Trophoblast cell (in vitro differentiated cells and primary cell): ENCODE results near the gene PIWIL4.

Experiments
- DNase-seq, 2 donors: peaks; one replicate each; pipeline ENCODE4 v3.0.0-alpha.2; 2016
- H2AFZ ChIP-seq: 2 replicates; pipeline ENCODE4 v1.6.1; 2013; ENCODE audit warnings: low read length, moderate library complexity, mild to moderate bottlenecking; ENCODE audit not compliant: insufficient read depth, poor library complexity
- H2AK5ac ChIP-seq: 2 replicates; pipeline ENCODE4 v1.6.1; 2013; ENCODE audit warnings: mild to moderate bottlenecking, low read length
- H2BK120ac ChIP-seq: 2 replicates; pipeline ENCODE4 v1.6.1; 2013; ENCODE audit warnings: low read length, mild to moderate bottlenecking, moderate library complexity; ENCODE audit not compliant: insufficient read depth, poor library complexity
- H2BK12ac ChIP-seq: 2 replicates; pipeline ENCODE4 v1.6.1; 2013; ENCODE audit warnings: mild to moderate bottlenecking, low read length, moderate library complexity
- H2BK5ac ChIP-seq: 2 replicates; pipeline ENCODE4 v1.6.1; 2013; ENCODE audit warnings: low read length, low read depth, moderate library complexity, mild to moderate bottlenecking; ENCODE audit not compliant: poor library complexity
- H3K14ac ChIP-seq: 2 replicates; pipeline ENCODE4 v1.6.1; 2013; ENCODE audit warnings: mild to moderate bottlenecking, low read length
- H3K18ac ChIP-seq: 2 replicates; pipeline ENCODE4 v1.6.1; 2013; ENCODE audit warnings: mild to moderate bottlenecking, low read length
- H3K23ac ChIP-seq: 2 replicates; pipeline ENCODE4 v1.6.1; 2013; ENCODE audit warnings: low read length
- H3K27ac ChIP-seq: 2 replicates; pipeline ENCODE4 v1.5.1; 2013; ENCODE audit warnings: low read depth, mild to moderate bottlenecking, inconsistent platforms, low read length, moderate library complexity
- H3K27me3 ChIP-seq: 2 replicates; pipeline ENCODE4 v1.6.1; 2013; ENCODE audit warnings: inconsistent platforms, mild to moderate bottlenecking, low read length, moderate library complexity; ENCODE audit not compliant: insufficient read depth
- H3K36me3 ChIP-seq, 2 experiments: 1 replicate in 1 of 2; 2 replicates in 1 of 2; pipeline ENCODE4 v1.6.1; 2013; ENCODE audit warnings: low read length in 2 of 2, mild to moderate bottlenecking in 2 of 2, moderate library complexity in 1 of 2; ENCODE audit not compliant: insufficient read depth in 2 of 2, control insufficient read depth in 1 of 2
- H3K4ac ChIP-seq: 2 replicates; pipeline ENCODE4 v1.6.1; 2013; ENCODE audit warnings: low read depth, mild to moderate bottlenecking, low read length, moderate library complexity
- H3K4me1 ChIP-seq, 2 experiments: 1 replicate in 1 of 2; 2 replicates in 1 of 2; pipeline ENCODE4 v1.6.1; 2013; ENCODE audit warnings: low read length in 2 of 2, mild to moderate bottlenecking in 2 of 2, moderate library complexity in 1 of 2; ENCODE audit not compliant: insufficient read depth in 2 of 2, control insufficient read depth in 1 of 2
- H3K4me2 ChIP-seq: 2 replicates; pipeline ENCODE4 v1.6.1; 2013; ENCODE audit warnings: inconsistent platforms, mild to moderate bottlenecking, low read length, moderate library complexity
- H3K4me3 ChIP-seq: 2 replicates; pipeline ENCODE4 v1.5.1; 2013; ENCODE audit warnings: mild to moderate bottlenecking, low read depth, low read length, inconsistent platforms
- H3K79me1 ChIP-seq: one replicate; pipeline ENCODE4 v1.6.1; 2013; ENCODE audit warnings: low read length
- H3K79me2 ChIP-seq: 2 replicates; pipeline ENCODE4 v1.6.1; 2013; ENCODE audit warnings: low read length, mild to moderate bottlenecking; ENCODE audit not compliant: control insufficient read depth, insufficient read depth, poor library complexity
- H3K9ac ChIP-seq: 2 replicates; pipeline ENCODE4 v1.6.1; 2013; ENCODE audit warnings: mild to moderate bottlenecking, low read length
- H3K9me3 ChIP-seq: 2 replicates; pipeline ENCODE4 v1.6.1; 2013; ENCODE audit warnings: low read depth, mild to moderate bottlenecking, control low read depth, inconsistent platforms, low read length; ENCODE audit not compliant: insufficient read depth
- H4K12ac ChIP-seq: 2 replicates; pipeline ENCODE4 v1.6.1; 2013; ENCODE audit warnings: low read depth, mild to moderate bottlenecking, low read length, moderate library complexity
- H4K8ac ChIP-seq: 2 replicates; pipeline ENCODE4 v1.6.1; 2013; ENCODE audit warnings: low read depth, mild to moderate bottlenecking, low read length, moderate library complexity
- H4K91ac ChIP-seq: one replicate; pipeline ENCODE4 v1.6.1; 2013; ENCODE audit warnings: low read depth, mild to moderate bottlenecking, low read length, moderate library complexity
- WGBS: extraction: QIAGEN DNeasy Blood & Tissue Kit; methylation state at CpG from one replicate; pipeline ENCODE4 v1.1.7; 2013; ENCODE audit warnings: missing lambda C conversion rate; ENCODE audit not compliant: insufficient read length, insufficient coverage; ENCODE audit errors: extremely low coverage; 5-methylcytosine and 5-hydroxymethylcytosine counted together

Gene PIWIL4

DNA sequence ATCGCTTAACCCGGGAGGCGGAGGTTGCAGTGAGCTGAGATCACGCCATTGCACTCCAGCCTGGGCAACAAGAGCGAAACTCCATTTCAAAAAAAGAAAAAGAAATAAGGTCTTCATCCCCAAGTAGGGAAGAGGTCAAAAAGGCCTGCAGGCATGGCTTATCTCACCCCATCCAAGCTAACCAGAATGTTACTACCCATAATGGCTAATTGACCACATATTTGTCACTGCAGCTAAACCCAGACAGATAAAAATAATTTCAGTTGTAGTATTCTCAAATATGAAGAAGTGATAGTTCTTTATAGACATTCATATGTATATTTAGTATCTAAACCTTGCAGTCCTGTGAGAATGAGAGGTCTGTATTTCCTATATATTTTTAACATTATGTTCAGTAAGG is 17.8 kb downstream of the PIWIL4 start:
- no CpG with 5 or more reads among the region's 5 CpGs for WGBS
- H3K4ac ChIP-seq: no peak overlapping the region

DNA sequence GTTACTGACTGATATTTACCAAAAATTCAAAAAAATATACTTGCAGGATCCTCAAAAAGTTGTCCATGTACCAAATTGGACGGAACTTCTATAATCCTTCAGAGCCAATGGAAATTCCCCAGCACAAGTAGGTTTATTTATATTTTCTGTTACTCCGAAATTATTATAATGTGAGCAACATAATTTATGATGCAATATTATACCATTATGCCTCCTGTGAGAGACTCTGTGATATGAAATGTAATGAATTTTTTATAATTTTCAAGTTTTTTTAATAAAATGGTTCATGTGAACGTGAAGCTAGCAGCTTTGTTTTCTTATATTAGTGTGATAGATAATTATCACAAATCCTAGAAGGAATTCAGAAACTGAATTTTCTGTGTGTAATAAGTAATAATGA is 18.2 kb downstream of the PIWIL4 start:
- Histone ChIP-seq H3K9me3 (no peaks in the 10 kb centered on the region), H2BK12ac (peak overlapping the region; percentile 97), H4K12ac (no peak overlapping the region), H3K14ac (no peak overlapping the region), H4K8ac (no peak overlapping the region), H3K18ac (no peak overlapping the region), H3K79me2 (no peaks in the 10 kb centered on the region), H3K27ac (peak overlapping the region; percentile 95), H2BK5ac (peak overlapping the region; percentile 88), H3K4me1 (peaks cover 28 to 32% of the 10 kb centered on the region in 2 experiments), H3K4me3 (no peak overlapping the region), H3K27me3 (no peaks in the 10 kb centered on the region), H3K23ac (no peak overlapping the region), H3K36me3 (no peaks in the 10 kb centered on the region), H4K91ac (peak overlapping the region; percentile 84), H2BK120ac (peak overlapping the region; percentile 87), H3K9ac (no peak overlapping the region), H2AFZ (no peak overlapping the region), H3K79me1 (peaks cover 30% of the 10 kb centered on the region), H2AK5ac (no peak overlapping the region), H3K4me2 (no peak overlapping the region), H3K4ac (no peak overlapping the region)
- DNase-seq: no peak
- no CpG with 5 or more reads among the region's 3 CpGs for WGBS

More for the DNA sequence above, 17.8 kb downstream of the PIWIL4 start:
- H3K4me2 ChIP-seq: no peak overlapping the region
- H4K12ac ChIP-seq: no peak overlapping the region
- H3K14ac ChIP-seq: peak overlapping the region; percentile 37
- no peaks in the 10 kb centered on the region for H3K79me2 ChIP-seq
- H4K91ac ChIP-seq: no peak overlapping the region
- no peak overlapping the region for H3K4me3 ChIP-seq
- H3K27me3 ChIP-seq: no peaks in the 10 kb centered on the region
- no peak for DNase-seq
- no peak overlapping the region for H3K27ac ChIP-seq
- H3K9me3 ChIP-seq: no peaks in the 10 kb centered on the region
- peaks cover 28 to 32% of the 10 kb centered on the region in 2 experiments for H3K4me1 ChIP-seq
- no peak overlapping the region for H3K9ac ChIP-seq
- peak overlapping the region; percentile 49 for H2BK120ac ChIP-seq
- H4K8ac ChIP-seq: no peak overlapping the region
- no peak overlapping the region for H3K23ac ChIP-seq
- peak overlapping the region; percentile 62 for H3K18ac ChIP-seq
- peak overlapping the region; percentile 51 for H2BK5ac ChIP-seq
- H3K79me1 ChIP-seq: peaks cover 30% of the 10 kb centered on the region
- H2AK5ac ChIP-seq: no peak overlapping the region
- no peak overlapping the region for H2AFZ ChIP-seq
- peak overlapping the region; percentile 93 for H2BK12ac ChIP-seq
- H3K36me3 ChIP-seq: no peaks in the 10 kb centered on the region

DNA sequence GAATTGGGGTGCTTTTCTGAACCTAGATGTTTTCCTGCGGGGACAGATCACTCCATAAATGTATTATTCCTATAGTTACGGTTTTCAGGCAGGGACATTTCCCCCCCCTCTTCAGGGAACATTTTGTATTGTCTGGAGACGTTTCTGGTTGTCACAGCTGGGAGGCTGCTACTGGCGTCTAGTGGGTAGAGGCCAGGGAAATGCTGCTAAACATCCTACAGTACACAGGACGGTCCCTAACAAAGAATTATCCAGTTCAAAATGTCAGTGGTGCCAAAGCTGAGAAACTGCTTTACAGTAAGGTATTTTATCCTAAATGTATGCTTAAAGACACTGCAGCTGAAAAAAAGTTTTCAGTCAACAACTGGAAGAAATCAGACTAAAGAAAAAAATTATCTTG is 19.4 kb downstream of the PIWIL4 start:
- peak overlapping the region; percentile 53 for H3K4ac ChIP-seq
- H4K8ac ChIP-seq: peak overlapping the region; percentile 16
- H3K18ac ChIP-seq: no peak overlapping the region
- H3K14ac ChIP-seq: peak overlapping the region; percentile 70
- peak overlapping the region; percentile 91 for H2BK5ac ChIP-seq
- H3K27ac ChIP-seq: peak overlapping the region; percentile 95
- peak overlapping the region; percentile 36 for H3K4me2 ChIP-seq
- no peaks in the 10 kb centered on the region for H3K36me3 ChIP-seq
- H3K27me3 ChIP-seq: no peaks in the 10 kb centered on the region
- H2BK12ac ChIP-seq: peak overlapping the region; percentile 30
- no peaks in the 10 kb centered on the region for H3K9me3 ChIP-seq
- no peak overlapping the region for H3K4me3 ChIP-seq
- H3K4me1 ChIP-seq: peaks cover 28 to 32% of the 10 kb centered on the region in 2 experiments
- no peaks in the 10 kb centered on the region for H3K79me2 ChIP-seq
- peaks cover 32% of the 10 kb centered on the region for H3K79me1 ChIP-seq
- H2AFZ ChIP-seq: no peak overlapping the region
- no peak overlapping the region for H4K12ac ChIP-seq
- peak overlapping the region; percentile 85 for H4K91ac ChIP-seq
- H3K9ac ChIP-seq: no peak overlapping the region
- H3K23ac ChIP-seq: no peak overlapping the region
- H2BK120ac ChIP-seq: peak overlapping the region; percentile 63
- no CpG with 5 or more reads among the region's 5 CpGs for WGBS
- no peak for DNase-seq
- no peak overlapping the region for H2AK5ac ChIP-seq

DNA sequence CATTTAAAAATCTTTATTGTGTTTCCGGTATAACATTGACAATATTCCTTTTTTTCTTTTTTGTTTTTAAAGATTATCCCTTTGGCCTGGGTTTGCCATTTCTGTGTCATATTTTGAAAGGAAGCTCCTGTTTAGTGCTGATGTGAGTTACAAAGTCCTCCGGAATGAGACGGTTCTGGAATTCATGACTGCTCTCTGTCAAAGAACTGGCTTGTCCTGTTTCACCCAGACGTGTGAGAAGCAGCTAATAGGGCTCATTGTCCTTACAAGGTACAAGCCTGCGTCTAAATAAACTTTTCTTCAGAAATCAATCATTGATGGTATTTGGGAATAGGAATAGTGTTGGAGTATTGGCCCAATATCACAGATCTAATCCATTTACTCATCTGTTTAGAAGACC is 19.8 kb downstream of the PIWIL4 start:
- no peak overlapping the region for H3K4ac ChIP-seq
- H3K18ac ChIP-seq: peak overlapping the region; percentile 79
- no CpG with 5 or more reads among the region's 5 CpGs for WGBS

More for the DNA sequence above, 19.8 kb downstream of the PIWIL4 start:
- Histone ChIP-seq H4K8ac (peak overlapping the region; percentile 82), H3K23ac (no peak overlapping the region), H3K36me3 (no peaks in the 10 kb centered on the region), H3K4me2 (peak overlapping the region; percentile 49), H4K12ac (no peak overlapping the region), H3K27me3 (no peaks in the 10 kb centered on the region), H2BK12ac (peak overlapping the region; percentile 94), H3K14ac (peak overlapping the region; percentile 92), H3K9ac (no peak overlapping the region), H3K79me1 (peaks cover 32% of the 10 kb centered on the region), H2AFZ (peak overlapping the region; percentile 79), H2AK5ac (peak overlapping the region; percentile 35), H2BK120ac (peak overlapping the region; percentile 96), H3K4me1 (peaks cover 27 to 32% of the 10 kb centered on the region in 2 experiments), H3K79me2 (no peaks in the 10 kb centered on the region), H3K27ac (peak overlapping the region; percentile 91), H4K91ac (peak overlapping the region; percentile 97), H3K9me3 (no peaks in the 10 kb centered on the region), H3K4me3 (no peak overlapping the region), H2BK5ac (peak overlapping the region; percentile 92)
- DNase-seq: peak; percentile 86 to 92
